Left ventricle myocardium superior (tissue), 1 donor: ENCODE results near the gene CCR4. TPM values are rescaled to one million over a fixed set of nuclear protein-coding genes. Genes with fewer than 3 reads are reported as not detected.
"Not testable (repeated sequence)": the region's sequence is repeated elsewhere in the genome, so short reads cannot be mapped to it uniquely, and the experiment has no call there.

ENCODE experiments used
- ATAC-seq: fragments of 200-7000 bp; cut with Tn5 transposase; one replicate; pipeline ENCODE4 v1.9.1; 2020; ENCODE audit warnings: mild to moderate bottlenecking, moderate library complexity
- DNase-seq: peaks from one replicate; pipeline ENCODE4 v3.0.0-alpha.2; 2020
- intact Hi-C: fragments of 100-400 bp; cut with micrococcal nuclease; formaldehyde crosslinking; loops from one replicate; pipeline ENCODE4 v1.11.0; 2022
- total RNA-seq: library from RNA; stranded (reverse); fragmentation: NEBNext Ultra II Directional; extraction: Animal tissue kit (Norgen Biotek cat#: 25700); gene quantifications from one replicate; pipeline ENCODE4 v1.2.1, GENCODE V29; 2021
- donor health status: DM: no; HTN: yes; CAD: no; lungs with severe emphysema.

The CCR4 gene
- total RNA-seq, 1 donor from 2014 or later, result not detected

DNA sequence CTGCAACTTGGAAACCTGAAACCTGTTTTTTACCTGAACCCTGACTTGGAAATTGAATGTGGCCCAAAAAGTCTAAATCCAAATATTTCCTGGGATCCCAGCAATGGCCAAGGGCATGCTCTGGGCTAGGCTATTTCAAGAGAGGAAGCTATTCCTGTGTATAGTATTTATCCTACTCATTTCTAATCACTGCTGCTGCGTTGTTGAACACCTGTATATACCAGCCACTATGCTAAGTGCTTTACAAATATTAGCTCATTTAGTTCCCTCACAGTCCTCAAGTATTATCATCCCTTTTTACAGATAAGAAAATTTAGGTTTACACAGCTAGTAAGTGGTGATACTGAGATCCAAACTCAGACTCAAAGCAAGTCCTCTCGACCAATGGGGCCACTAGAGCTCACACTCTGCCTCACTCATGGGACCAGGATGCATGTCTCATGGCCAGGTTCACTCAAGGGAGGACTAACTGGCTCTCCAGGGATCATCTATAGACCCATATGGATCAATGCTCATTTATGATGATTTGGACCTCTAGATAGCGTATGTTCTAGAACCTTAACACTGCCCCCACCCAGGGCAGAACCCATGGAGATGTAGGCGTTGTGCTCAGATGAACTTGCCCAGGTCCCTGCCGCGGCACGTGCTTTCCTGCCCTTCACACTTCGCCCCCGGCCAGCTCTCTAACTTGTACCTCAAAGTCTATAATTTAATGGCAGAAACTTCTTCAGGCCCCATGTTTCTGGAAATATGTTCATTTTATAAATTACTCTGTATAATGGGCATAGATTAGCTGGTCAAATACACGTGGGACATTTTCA is 2.6 kb upstream of the CCR4 start:
- DNase-seq (no peak), ATAC-seq (no peak)
- intact Hi-C loops, result no loop called here

DNA sequence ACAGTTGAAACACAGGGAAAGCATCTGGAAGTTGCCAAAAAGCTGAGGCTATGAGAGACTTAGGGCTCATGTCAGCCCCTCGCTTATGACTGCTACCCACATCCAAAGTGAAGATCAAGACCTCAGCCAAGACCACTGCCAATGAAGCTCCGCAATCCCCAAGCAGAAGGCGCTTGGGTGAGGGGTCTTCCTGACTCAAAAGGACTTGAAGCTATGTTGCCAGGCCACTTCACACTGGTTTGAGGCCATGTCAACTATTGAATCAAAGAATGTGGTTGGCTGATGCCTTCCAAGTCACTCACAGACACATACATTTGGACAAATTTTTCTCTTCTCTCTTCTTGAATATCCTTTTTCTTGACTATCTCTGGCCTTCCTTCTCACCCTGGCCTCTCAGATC is 928 bp upstream of the CCR4 start:
- DNase-seq (no peak), ATAC-seq (no peak)
- intact Hi-C loops, result no loop called here

DNA sequence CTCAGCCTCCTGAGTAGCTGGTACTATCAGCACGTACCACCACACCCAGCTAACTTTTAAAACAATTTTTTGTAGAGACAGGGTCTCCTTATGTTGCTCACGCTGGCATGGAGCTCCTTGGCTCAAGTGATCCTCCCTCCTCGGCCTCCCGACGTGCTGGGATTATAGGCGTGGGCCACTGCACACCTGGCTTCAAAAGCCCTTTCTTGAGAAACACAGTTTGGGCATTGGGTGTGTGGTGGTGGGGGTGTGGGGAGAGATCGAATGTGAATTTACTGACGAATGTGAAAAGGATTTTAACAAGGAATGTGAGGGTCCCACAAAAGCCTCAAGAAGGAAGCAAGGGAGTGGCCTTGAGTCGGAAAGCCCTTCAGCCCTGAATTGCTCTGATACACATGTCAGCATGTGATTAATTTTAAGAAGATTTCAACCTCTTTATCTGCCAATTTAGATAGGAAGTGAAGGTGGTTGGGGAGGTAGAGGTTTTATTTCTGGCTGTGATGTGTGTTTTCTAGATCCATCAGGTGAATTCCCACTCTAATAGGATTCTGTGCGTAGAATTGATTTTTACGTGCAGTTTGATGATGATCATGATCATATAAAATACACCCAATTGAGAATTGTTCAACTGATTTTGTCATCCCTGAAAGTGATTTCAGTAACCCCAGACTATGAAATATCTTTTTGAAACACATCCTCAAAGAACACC is 1.1 kb downstream of the CCR4 start:
- no peak for ATAC-seq
- no peak for DNase-seq
- intact Hi-C loops, result no loop called here

DNA sequence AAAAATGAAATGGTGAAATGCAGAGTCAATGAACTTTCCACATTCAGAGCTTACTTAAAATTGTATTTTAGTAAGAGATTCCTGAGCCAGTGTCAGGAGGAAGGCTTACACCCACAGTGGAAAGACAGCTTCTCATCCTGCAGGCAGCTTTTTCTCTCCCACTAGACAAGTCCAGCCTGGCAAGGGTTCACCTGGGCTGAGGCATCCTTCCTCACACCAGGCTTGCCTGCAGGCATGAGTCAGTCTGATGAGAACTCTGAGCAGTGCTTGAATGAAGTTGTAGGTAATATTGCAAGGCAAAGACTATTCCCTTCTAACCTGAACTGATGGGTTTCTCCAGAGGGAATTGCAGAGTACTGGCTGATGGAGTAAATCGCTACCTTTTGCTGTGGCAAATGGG is 3.1 kb downstream of the CCR4 start:
- DNase-seq (no peak), ATAC-seq (no peak)
- intact Hi-C loops, result no loop called here

GRCh38 chr3:32956750-32957570 is 5.5 kb downstream of the CCR4 start:
- no peak for ATAC-seq
- intact Hi-C loops, result no loop called here
- no peak for DNase-seq

DNA sequence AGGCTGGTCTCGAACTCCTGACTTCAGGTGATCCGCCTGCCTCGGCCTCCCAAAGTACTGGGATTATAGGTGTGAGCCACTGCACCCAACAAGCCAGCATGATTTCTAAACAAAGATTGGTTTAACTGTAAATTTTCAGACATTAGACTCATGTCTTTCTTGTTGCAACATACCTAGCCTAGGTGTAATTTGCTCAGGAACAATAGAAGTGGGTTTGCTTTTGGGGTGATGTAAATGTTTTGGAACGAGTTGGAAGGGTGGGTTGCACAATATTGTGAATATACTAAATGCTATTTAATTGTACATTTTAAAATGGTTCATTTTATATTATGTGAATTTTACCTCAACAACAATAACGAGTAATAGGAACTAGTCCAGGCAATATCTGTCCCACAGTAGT is 7.1 kb downstream of the CCR4 start:
- intact Hi-C loops, result no loop called here
- DNase-seq (no peak), ATAC-seq (no peak)

- no peak for ATAC-seq
- intact Hi-C loops, result no loop called here
- DNase-seq, result no peak
Measured at GRCh38 chr3:32959371-32959770, 7.9 kb downstream of the CCR4 start.

DNA sequence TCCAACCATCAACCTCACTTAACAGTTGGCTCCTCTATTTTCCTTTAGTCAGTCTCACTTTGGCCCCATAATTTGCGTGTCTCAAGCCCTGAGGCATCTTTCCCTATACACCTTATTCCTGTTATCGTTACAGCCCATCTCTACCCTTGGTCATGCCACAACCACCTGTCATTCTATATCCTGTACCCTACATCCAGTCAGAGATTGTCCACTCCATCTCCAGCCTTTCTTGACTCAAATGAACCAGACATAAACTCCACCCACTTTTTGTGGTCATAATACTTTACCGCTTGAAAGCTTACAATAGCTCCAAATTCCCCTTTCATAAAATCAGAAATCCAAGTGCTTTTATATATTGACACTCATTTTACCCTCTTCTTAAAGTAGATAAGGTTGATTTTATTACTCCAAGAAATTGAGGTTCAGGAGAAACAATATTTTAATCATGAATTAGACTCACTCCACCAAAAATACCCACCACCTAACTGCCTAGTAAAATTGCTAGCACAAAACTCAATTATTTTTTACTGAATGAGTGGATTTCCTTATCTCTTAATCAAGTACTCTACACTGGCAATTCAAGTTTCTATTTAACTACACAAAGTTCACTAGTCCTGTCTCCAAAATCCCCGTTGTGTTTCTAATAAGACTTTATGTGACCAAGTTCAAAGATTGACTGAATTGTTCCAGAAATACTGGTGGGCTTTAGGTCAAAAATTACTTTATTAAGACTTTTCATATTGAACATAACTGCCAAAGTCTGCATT is 9.1 kb downstream of the CCR4 start:
- ATAC-seq (no peak), DNase-seq (no peak)
- intact Hi-C loops, result no loop called here

DNA sequence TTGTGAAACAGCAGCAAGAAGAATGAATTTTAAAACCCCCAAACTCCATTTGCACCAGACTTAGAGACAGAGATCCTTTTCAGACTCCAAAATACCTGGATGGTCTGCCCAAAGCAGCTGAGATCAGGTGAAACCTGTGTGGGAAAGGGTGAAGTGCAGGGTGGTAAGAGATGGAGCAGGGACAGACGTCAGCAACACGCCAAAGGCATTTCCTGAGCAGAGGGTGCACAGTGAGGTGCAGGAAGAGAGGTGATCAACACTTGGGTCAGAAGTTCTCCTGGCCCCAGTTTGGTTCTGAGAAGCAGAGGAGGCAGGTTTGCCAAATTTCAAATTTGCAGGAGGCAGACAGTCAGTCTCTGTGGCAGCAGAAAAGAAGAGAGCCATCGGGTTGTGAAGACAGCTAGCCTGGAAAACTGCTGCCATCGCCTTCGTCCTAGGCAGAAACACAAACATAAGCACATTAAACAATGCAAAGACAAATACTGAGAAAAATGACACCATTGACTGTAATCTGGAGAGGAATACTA is 9.8 kb downstream of the CCR4 start:
- intact Hi-C loops, result no loop called here
- ATAC-seq, result no peak
- DNase-seq, result no peak

GRCh38 chr3:32963871-32964270 is 12.4 kb downstream of the CCR4 start:
- DNase-seq (no peak), ATAC-seq (no peak)
- intact Hi-C loops, result no loop called here

DNA sequence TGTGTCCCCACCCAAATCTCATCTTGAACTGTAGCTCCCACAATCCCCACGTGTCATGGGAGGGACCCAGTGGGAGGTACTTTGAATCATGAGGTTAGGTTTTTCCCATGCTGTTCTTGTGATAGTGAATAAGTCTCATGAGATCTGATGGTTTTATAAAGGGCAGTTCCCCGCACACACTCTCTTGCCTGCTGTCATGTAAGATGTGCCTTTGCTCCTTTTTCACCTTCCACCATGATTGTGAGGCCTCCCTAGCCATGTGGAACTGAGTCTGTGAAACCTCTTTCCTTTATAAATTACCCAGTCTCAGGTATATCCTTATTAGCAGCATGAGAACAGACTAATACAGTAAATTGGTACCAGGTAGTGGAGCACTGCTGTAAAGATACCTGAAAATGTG is 13.3 kb downstream of the CCR4 start:
- intact Hi-C loops, ATAC-seq, DNase-seq: not testable (repeated sequence)

- intact Hi-C loops, DNase-seq, ATAC-seq: not testable (repeated sequence)
Measured at GRCh38 chr3:32965617-32966213, 14.3 kb downstream of the CCR4 start.

- DNase-seq, ATAC-seq, intact Hi-C loops: not testable (repeated sequence)
Measured at GRCh38 chr3:32966627-32967026, 15.2 kb downstream of the CCR4 start.

- intact Hi-C loops, result no loop called here
- ATAC-seq, result no peak
- no peak for DNase-seq
Measured at GRCh38 chr3:32968166-32968919, 16.9 kb downstream of the CCR4 start.

DNA sequence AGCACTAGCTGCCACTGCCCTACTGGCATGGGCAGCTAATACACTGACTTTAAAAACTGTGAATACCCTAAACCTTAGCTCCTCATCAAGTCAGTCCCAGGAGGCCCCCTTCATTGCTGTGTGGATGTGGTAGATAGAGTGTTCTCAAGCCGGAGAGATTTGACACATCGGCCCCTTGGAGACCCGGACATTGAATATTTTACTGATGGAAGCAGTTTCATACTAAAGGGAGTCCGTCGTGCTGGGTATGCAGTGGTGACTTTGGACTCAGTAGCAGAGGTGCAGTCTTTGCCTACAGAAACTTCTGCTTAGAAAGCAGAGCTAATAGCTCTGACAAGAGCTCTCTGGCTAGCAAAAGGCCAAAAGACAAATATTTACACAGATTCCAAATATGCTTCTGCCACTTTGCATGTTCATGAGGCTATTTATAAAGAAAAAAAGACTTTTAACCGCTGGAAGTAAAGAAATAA is 17.5 kb downstream of the CCR4 start:
- ATAC-seq, result no peak
- intact Hi-C loops, result no loop called here

GRCh38 chr3:32969656-32970055 is 18.2 kb downstream of the CCR4 start:
- intact Hi-C loops, result no loop called here
- ATAC-seq (no peak), DNase-seq (no peak)

More for the DNA sequence above, 17.5 kb downstream of the CCR4 start:
- no peak for DNase-seq

GRCh38 chr3:32971291-32971690 is 19.8 kb downstream of the CCR4 start:
- DNase-seq, ATAC-seq, intact Hi-C loops: not testable (repeated sequence)
